ENCODE measurements around the gene DHX58. TPM values are rescaled to one million over a fixed set of nuclear protein-coding genes. Genes with fewer than 3 reads are reported as not detected.

The DHX58 gene
- total RNA-seq, 1 experiment from 2014 or later, result 0.79 TPM

GRCh38 chr17:42107597-42108576 is 4.6 kb downstream of the DHX58 start:
- intact Hi-C loops (cut with micrococcal nuclease; ENCODE audit: unreplicated experiment), result no loop called here
- no peaks in the 10 kb centered on the region for H3K4me1 Mint-ChIP-seq (ENCODE audit: low read depth, unreplicated experiment)
- no peak overlapping the region for H3K4me3 ChIP-seq (ENCODE audit: low read depth, low read length)
- no peak for TF ChIP-seq CTCF (IDR thresholded peaks at IDR 0.05; ENCODE audit: insufficient read depth in 1 of 2, low read depth in 1 of 2, low read length in 1 of 2, severe bottlenecking in 1 of 2, unreplicated experiment in 1 of 2)
- BruUV-seq (replicated peaks), result no TSS peak
- no peaks in the 10 kb centered on the region for H3K36me3 ChIP-seq (ENCODE audit: control insufficient read depth, insufficient read depth, low read length)
- ChIA-PET CTCF (interaction anchor here (1.4 kb wide), 1 partner anchor 40 kb away, joined by 4 read pairs; no protein-coding TSS in a partner anchor), POLR2A (no interaction called here)
- no peak overlapping the region for H3K27ac Mint-ChIP-seq (ENCODE audit: unreplicated experiment)
- H3K9me3 Mint-ChIP-seq (ENCODE audit: unreplicated experiment), result no peaks in the 10 kb centered on the region
- no peaks in the 10 kb centered on the region for H3K27me3 ChIP-seq (replicated peaks; ENCODE audit: control insufficient read depth, insufficient read depth, low read length)
- H3K36me3 Mint-ChIP-seq (ENCODE audit: insufficient read depth, unreplicated experiment), result peaks cover 4% of the 10 kb centered on the region
- peak; percentile 61 to 63 for DNase-seq
- H3K4me1 ChIP-seq, result no peaks in the 10 kb centered on the region
- H3K4me3 Mint-ChIP-seq (ENCODE audit: unreplicated experiment), result no peak overlapping the region
- no peaks in the 10 kb centered on the region for H3K9me3 ChIP-seq
- H3K27me3 Mint-ChIP-seq (ENCODE audit: insufficient read depth, unreplicated experiment), result peaks cover 3% of the 10 kb centered on the region

- H3K27ac Mint-ChIP-seq (ENCODE audit: unreplicated experiment), result no peak overlapping the region
- no peak overlapping the region for H3K4me3 Mint-ChIP-seq (ENCODE audit: unreplicated experiment)
- POLR2A ChIA-PET, result no interaction called here
Observed at GRCh38 chr17:42107124-42107523, 5.4 kb downstream of the DHX58 start.

GRCh38 chr17:42106009-42106408 is 6.5 kb downstream of the DHX58 start:
- Mint-ChIP-seq H3K27ac (ENCODE audit: unreplicated experiment) (no peak overlapping the region), H3K9me3 (ENCODE audit: unreplicated experiment) (no peaks in the 10 kb centered on the region), H3K4me3 (ENCODE audit: unreplicated experiment) (no peak overlapping the region), H3K4me1 (ENCODE audit: low read depth, unreplicated experiment) (no peaks in the 10 kb centered on the region), H3K36me3 (ENCODE audit: insufficient read depth, unreplicated experiment) (peaks cover 2% of the 10 kb centered on the region), H3K27me3 (ENCODE audit: insufficient read depth, unreplicated experiment) (peaks cover 3% of the 10 kb centered on the region)
- Histone ChIP-seq H3K4me3 (ENCODE audit: low read depth, low read length) (no peak overlapping the region), H3K36me3 (ENCODE audit: control insufficient read depth, insufficient read depth, low read length) (no peaks in the 10 kb centered on the region), H3K9me3 (no peaks in the 10 kb centered on the region), H3K27me3 (replicated peaks; ENCODE audit: control insufficient read depth, insufficient read depth, low read length) (no peaks in the 10 kb centered on the region), H3K4me1 (no peaks in the 10 kb centered on the region)
- no peak for TF ChIP-seq CTCF (IDR thresholded peaks at IDR 0.05; ENCODE audit: insufficient read depth in 1 of 2, low read depth in 1 of 2, low read length in 1 of 2, severe bottlenecking in 1 of 2, unreplicated experiment in 1 of 2)
- intact Hi-C loops (cut with micrococcal nuclease; ENCODE audit: unreplicated experiment), result no loop called here
- POLR2A ChIA-PET, result no interaction called here
- no peak for DNase-seq
- CTCF ChIA-PET, result no interaction called here
- no TSS peak for BruUV-seq (replicated peaks)

More at GRCh38 chr17:42107124-42107523, 5.4 kb downstream of the DHX58 start:
- H3K4me3 ChIP-seq (ENCODE audit: low read depth, low read length), result no peak overlapping the region
- no TSS peak for BruUV-seq (replicated peaks)
- no peaks in the 10 kb centered on the region for H3K9me3 Mint-ChIP-seq (ENCODE audit: unreplicated experiment)
- H3K9me3 ChIP-seq, result no peaks in the 10 kb centered on the region
- H3K4me1 ChIP-seq, result no peaks in the 10 kb centered on the region
- CTCF ChIA-PET, result interaction anchor here (1.4 kb wide), 1 partner anchor 39 kb away, joined by 4 read pairs; no protein-coding TSS in a partner anchor
- no peak for TF ChIP-seq CTCF (IDR thresholded peaks at IDR 0.05; ENCODE audit: insufficient read depth in 1 of 2, low read depth in 1 of 2, low read length in 1 of 2, severe bottlenecking in 1 of 2, unreplicated experiment in 1 of 2)
- H3K27me3 ChIP-seq (replicated peaks; ENCODE audit: control insufficient read depth, insufficient read depth, low read length), result no peaks in the 10 kb centered on the region
- H3K36me3 ChIP-seq (ENCODE audit: control insufficient read depth, insufficient read depth, low read length), result no peaks in the 10 kb centered on the region
- H3K27me3 Mint-ChIP-seq (ENCODE audit: insufficient read depth, unreplicated experiment), result peaks cover 3% of the 10 kb centered on the region
- intact Hi-C loops (cut with micrococcal nuclease; ENCODE audit: unreplicated experiment), result no loop called here
- no peak for DNase-seq
- no peaks in the 10 kb centered on the region for H3K4me1 Mint-ChIP-seq (ENCODE audit: low read depth, unreplicated experiment)
- peaks cover 4% of the 10 kb centered on the region for H3K36me3 Mint-ChIP-seq (ENCODE audit: insufficient read depth, unreplicated experiment)

All from Caco-2 (cell line).